CD4-positive, alpha-beta memory T cell (primary cell): Measurements from ENCODE around the gene SLC6A19. TPM values are rescaled to one million over a fixed set of nuclear protein-coding genes. Genes with fewer than 3 reads are reported as not detected.

Experiments used
- CTCF ChIA-PET: fragments of 350-600 bp; sonication (Branson Sonifier 250); formaldehyde crosslinking; loops from one replicate; lab custom pipeline; 2021; ENCODE audit warnings: inconsistent platforms; ENCODE audit not compliant: partially characterized antibody; lab: Charles Lee
- POLR2A ChIA-PET: fragments of 350-600 bp; sonication (Branson Sonifier 250); formaldehyde crosslinking; loops from one replicate; lab custom pipeline; 2021; ENCODE audit not compliant: partially characterized antibody; lab: Charles Lee
- DNase-seq, 5 donors: peaks; one replicate each; pipeline versions ENCODE4 v3.0.0 to v3.0.0-alpha.2; 2020 to 2022; ENCODE audit warnings: mixed read lengths in 1 of 5
- H3K27ac ChIP-seq: one replicate; pipeline ENCODE4 v1.7.0; 2013; ENCODE audit warnings: low read depth, low read length
- H3K27me3 ChIP-seq: 2 replicates; pipeline ENCODE4 v1.7.0; 2013; ENCODE audit warnings: mild to moderate bottlenecking, low read length, moderate library complexity; ENCODE audit not compliant: insufficient read depth
- H3K36me3 ChIP-seq: 2 replicates; pipeline ENCODE4 v1.7.0; 2013; ENCODE audit warnings: mild to moderate bottlenecking, low read length, moderate library complexity; ENCODE audit not compliant: insufficient read depth
- H3K4me1 ChIP-seq: 2 replicates; pipeline ENCODE4 v1.7.0; 2013; ENCODE audit warnings: mild to moderate bottlenecking, low read length, moderate library complexity; ENCODE audit not compliant: insufficient read depth
- H3K4me3 ChIP-seq, 2 donors: one replicate each; pipeline ENCODE4 v1.7.0; 2013; ENCODE audit warnings: low read length in 2 of 2, mild to moderate bottlenecking in 1 of 2
- H3K9me3 ChIP-seq, 2 donors: one replicate each; pipeline ENCODE4 v1.7.0; 2013; ENCODE audit warnings: low read length in 2 of 2, control low read depth in 1 of 2; ENCODE audit not compliant: control insufficient read depth in 1 of 2
- H3K27ac Mint-ChIP-seq, 7 donors: one replicate each; pipeline ENCODE4 v1.8.0; 2020 to 2021; ENCODE audit warnings: mixed read lengths in 7 of 7, mild to moderate bottlenecking in 6 of 7, inconsistent platforms in 3 of 7, moderate library complexity in 3 of 7
- H3K27me3 Mint-ChIP-seq, 2 donors: one replicate each; pipeline ENCODE4 v1.8.0; 2020 to 2021; ENCODE audit warnings: mixed read lengths in 2 of 2
- H3K36me3 Mint-ChIP-seq, 2 donors: one replicate each; pipeline ENCODE4 v1.8.0; 2020 to 2021; ENCODE audit warnings: mixed read lengths in 2 of 2, inconsistent platforms in 1 of 2, mild to moderate bottlenecking in 1 of 2
- H3K4me1 Mint-ChIP-seq, 4 donors: one replicate each; pipeline ENCODE4 v1.8.0; 2020 to 2021; ENCODE audit warnings: mixed read lengths in 4 of 4, mild to moderate bottlenecking in 1 of 4
- H3K4me3 Mint-ChIP-seq, 8 donors: one replicate each; pipeline ENCODE4 v1.8.0; 2020 to 2021; ENCODE audit warnings: mixed read lengths in 8 of 8, mild to moderate bottlenecking in 7 of 8, moderate library complexity in 6 of 8, inconsistent platforms in 3 of 8
- H3K9me3 Mint-ChIP-seq, 8 donors: one replicate each; pipeline ENCODE4 v1.8.0; 2020 to 2021; ENCODE audit warnings: mixed read lengths in 8 of 8, mild to moderate bottlenecking in 5 of 8, inconsistent platforms in 3 of 8, moderate library complexity in 1 of 8
- intact Hi-C: fragments of 100-400 bp; cut with micrococcal nuclease; formaldehyde crosslinking; loops from one replicate; pipeline ENCODE4 v1.15.1; 2023
- polyA plus RNA-seq, 2 donors: library from polyadenylated mRNA; unstranded; fragments of 300-500 nt; fragmentation: Illumina TruSeq; gene quantifications; one replicate each; pipeline ENCODE4 v1.2.3, GENCODE V29; 2021
- total RNA-seq, 2 experiments: library from RNA; stranded (reverse); gene quantifications; one replicate each; pipeline ENCODE4 v1.2.3, GENCODE V29; 2021

SLC6A19 gene
- total and polyA plus RNA-seq, 4 experiments from 2014 or later, result not detected

DNA sequence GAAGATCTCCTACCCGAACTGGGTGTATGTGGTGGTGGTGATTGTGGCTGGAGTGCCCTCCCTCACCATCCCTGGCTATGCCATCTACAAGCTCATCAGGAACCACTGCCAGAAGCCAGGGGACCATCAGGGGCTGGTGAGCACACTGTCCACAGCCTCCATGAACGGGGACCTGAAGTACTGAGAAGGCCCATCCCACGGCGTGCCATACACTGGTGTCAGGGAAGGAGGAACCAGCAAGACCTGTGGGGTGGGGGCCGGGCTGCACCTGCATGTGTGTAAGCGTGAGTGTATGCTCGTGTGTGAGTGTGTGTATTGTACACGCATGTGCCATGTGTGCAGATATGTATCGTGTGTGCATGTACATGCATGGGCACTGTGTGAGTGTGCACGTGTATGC is 20.3 kb downstream of the SLC6A19 start:
- H3K36me3 Mint-ChIP-seq, result no peaks in the 10 kb centered on the region

DNA sequence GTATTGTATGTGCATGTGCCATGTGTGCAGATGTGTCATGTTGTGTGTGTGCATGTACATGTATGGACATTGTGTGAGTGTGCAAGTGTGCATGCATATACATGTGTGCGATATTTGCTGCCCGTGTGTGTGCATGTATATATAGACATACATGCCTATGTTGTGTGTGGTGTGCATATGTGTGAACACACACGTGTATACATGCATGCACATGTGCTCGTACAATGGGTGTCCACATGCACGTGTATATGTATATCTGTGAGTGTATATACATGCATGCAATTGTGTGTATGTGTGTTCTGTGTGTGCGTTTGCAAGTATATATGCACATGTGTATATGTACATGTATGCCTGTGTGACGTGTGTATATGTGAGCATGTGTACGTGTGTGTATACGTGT is 20.8 kb downstream of the SLC6A19 start:
- intact Hi-C loops, result no loop called here
- Mint-ChIP-seq H3K9me3 (no peaks in the 10 kb centered on the region), H3K4me1 (no peaks in the 10 kb centered on the region), H3K27ac (no peak overlapping the region), H3K4me3 (no peak overlapping the region), H3K36me3 (no peaks in the 10 kb centered on the region), H3K27me3 (no peaks in the 10 kb centered on the region)
- no peak for DNase-seq
- Histone ChIP-seq H3K4me1 (no peaks in the 10 kb centered on the region), H3K27ac (no peak overlapping the region), H3K4me3 (no peak overlapping the region), H3K9me3 (no peaks in the 10 kb centered on the region), H3K36me3 (no peaks in the 10 kb centered on the region), H3K27me3 (no peaks in the 10 kb centered on the region)
- CTCF ChIA-PET, result no interaction called here
- POLR2A ChIA-PET, result no interaction called here

More for the DNA sequence above, 20.3 kb downstream of the SLC6A19 start:
- Histone ChIP-seq H3K27ac (no peak overlapping the region), H3K36me3 (no peaks in the 10 kb centered on the region), H3K9me3 (no peaks in the 10 kb centered on the region), H3K27me3 (no peaks in the 10 kb centered on the region), H3K4me3 (no peak overlapping the region), H3K4me1 (no peaks in the 10 kb centered on the region)
- H3K27ac Mint-ChIP-seq, result no peak overlapping the region
- H3K4me3 Mint-ChIP-seq, result no peak overlapping the region
- no peaks in the 10 kb centered on the region for H3K9me3 Mint-ChIP-seq
- CTCF ChIA-PET, result no interaction called here
- H3K27me3 Mint-ChIP-seq, result no peaks in the 10 kb centered on the region
- DNase-seq, result no peak
- no peaks in the 10 kb centered on the region for H3K4me1 Mint-ChIP-seq
- intact Hi-C loops, result no loop called here
- POLR2A ChIA-PET, result no interaction called here

DNA sequence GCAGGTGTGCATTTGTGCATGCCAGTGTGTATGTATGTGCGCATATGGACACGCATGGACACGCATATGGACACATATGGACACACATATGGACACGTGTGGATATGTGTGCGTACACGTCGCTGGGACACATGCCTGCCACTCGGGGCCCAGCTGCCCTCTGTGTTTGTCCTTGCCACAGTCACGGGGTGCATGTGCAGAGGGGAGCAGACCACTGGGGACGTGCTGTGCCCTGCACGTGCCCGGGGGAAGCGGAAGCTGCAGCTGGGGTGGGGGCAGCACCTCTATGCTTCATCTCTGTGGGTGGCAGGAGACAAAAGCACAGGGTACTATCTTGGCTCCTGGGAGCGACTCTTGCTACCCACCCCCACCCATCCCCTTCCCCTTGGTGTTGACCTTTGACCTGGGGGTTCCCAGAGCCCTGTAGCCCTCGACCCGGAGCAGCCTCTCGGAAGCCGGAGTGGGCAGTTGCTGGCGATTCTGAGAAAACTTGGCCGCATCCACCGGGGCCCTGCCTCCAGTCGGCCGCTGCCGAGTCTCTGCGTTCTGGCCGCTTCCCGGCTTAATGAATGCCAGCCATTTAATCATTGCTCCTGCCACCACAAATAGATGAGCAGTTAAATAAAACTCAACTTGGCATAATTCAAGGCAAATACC is 21.4 kb downstream of the SLC6A19 start:
- intact Hi-C loops, result no loop called here
- Mint-ChIP-seq H3K27me3 (no peaks in the 10 kb centered on the region), H3K9me3 (no peaks in the 10 kb centered on the region), H3K4me3 (no peak overlapping the region), H3K36me3 (no peaks in the 10 kb centered on the region), H3K27ac (no peak overlapping the region), H3K4me1 (peaks cover 0 to 2% (median 0%) of the 10 kb centered on the region in 4 donors)
- DNase-seq, result no peak
- POLR2A ChIA-PET, result no interaction called here
- Histone ChIP-seq H3K27ac (no peak overlapping the region), H3K9me3 (no peaks in the 10 kb centered on the region), H3K36me3 (no peaks in the 10 kb centered on the region), H3K4me3 (no peak overlapping the region), H3K4me1 (no peaks in the 10 kb centered on the region), H3K27me3 (no peaks in the 10 kb centered on the region)
- CTCF ChIA-PET, result no interaction called here

DNA sequence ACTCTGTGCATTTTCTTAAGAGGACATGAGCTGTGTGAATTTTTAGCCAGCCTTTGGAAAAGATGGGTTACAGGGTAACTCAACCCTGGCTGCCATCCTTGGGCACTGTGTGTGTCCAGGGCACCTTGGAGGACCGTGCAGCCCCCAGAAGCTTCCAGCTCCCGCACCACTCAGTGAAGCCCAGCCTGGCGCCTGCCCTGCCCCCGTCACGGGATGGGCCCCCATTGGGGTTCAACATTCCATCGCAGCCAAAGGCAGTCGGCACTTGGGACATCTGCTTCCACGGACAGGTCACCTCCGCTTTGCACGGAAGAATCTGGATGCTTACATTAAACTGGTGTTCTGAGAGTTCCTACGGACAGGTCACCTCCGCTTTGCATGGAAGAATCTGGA is 21.9 kb downstream of the SLC6A19 start:
- peaks cover 0 to 2% (median 0%) of the 10 kb centered on the region in 4 donors for H3K4me1 Mint-ChIP-seq
- POLR2A ChIA-PET, result no interaction called here

DNA sequence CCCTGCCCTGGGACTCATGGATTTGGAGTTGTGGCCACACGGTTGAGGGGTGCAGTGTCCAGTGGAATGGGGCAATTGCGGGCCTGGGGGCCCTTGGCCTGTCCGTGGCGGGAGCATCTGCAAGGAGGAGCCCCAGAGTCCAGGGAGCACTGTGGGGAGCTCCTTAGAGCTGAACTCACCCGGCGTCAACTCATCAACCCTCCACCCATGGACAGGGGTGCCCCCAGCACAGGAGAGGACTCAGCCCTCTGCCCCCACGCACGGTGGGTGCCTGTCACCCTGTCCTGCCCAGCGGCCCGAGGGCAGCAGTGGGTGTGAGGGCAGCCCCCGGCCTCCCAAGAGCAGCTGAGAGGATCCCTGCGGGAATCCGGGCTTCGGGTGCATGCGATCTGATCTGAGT is 23.2 kb downstream of the SLC6A19 start:
- Mint-ChIP-seq H3K9me3 (no peaks in the 10 kb centered on the region), H3K27ac (no peak overlapping the region), H3K4me3 (no peak overlapping the region), H3K27me3 (peaks cover 2 to 5% of the 10 kb centered on the region in 2 donors), H3K36me3 (no peaks in the 10 kb centered on the region), H3K4me1 (peaks cover 0 to 5% (median under 1%) of the 10 kb centered on the region in 4 donors)
- ChIA-PET POLR2A (no interaction called here), CTCF (no interaction called here)
- no peak overlapping the region for H3K4me3 ChIP-seq
- H3K36me3 ChIP-seq, result no peaks in the 10 kb centered on the region
- DNase-seq, result peak in 1 of 5 donors; percentile 10
- no peak overlapping the region for H3K27ac ChIP-seq
- H3K9me3 ChIP-seq, result no peaks in the 10 kb centered on the region
- no peaks in the 10 kb centered on the region for H3K27me3 ChIP-seq
- intact Hi-C loops, result no loop called here
- no peaks in the 10 kb centered on the region for H3K4me1 ChIP-seq

More for the DNA sequence above, 21.9 kb downstream of the SLC6A19 start:
- no peaks in the 10 kb centered on the region for H3K36me3 ChIP-seq
- CTCF ChIA-PET, result no interaction called here
- no peak overlapping the region for H3K4me3 ChIP-seq
- no peaks in the 10 kb centered on the region for H3K9me3 ChIP-seq
- no peaks in the 10 kb centered on the region for H3K4me1 ChIP-seq
- intact Hi-C loops, result no loop called here
- H3K27me3 ChIP-seq, result no peaks in the 10 kb centered on the region
- no peak for DNase-seq
- Mint-ChIP-seq H3K27me3 (no peaks in the 10 kb centered on the region), H3K9me3 (no peaks in the 10 kb centered on the region), H3K27ac (no peak overlapping the region), H3K4me3 (no peak overlapping the region), H3K36me3 (no peaks in the 10 kb centered on the region)
- H3K27ac ChIP-seq, result no peak overlapping the region

DNA sequence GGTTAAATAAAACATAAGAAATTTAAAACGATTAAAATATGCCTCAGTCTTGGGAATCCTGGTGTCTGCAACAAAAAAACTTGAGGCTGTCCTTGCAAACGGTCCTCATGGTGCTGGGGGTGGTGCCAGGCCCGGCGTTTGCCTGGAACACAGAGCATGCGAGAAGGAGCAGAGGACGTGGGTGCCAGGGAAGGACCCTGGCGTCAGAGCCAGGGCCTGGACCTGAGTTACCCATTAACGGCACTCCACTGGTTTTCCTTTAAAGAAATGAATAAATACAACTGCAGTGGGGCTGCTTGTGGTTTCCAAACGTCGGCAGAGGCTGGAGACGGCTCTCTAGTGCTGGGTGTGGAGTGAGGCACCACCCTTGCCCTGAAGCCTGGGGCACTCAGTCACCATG is 23.7 kb downstream of the SLC6A19 start, which contains the start of gene SLC6A18:
Gene SLC6A18, plus strand, starts transcription at position 301 of the 400 bp plus-strand sequence. Its CDS starts 97 bp downstream, at position 398.
- no peaks in the 10 kb centered on the region for H3K9me3 ChIP-seq
- H3K4me3 Mint-ChIP-seq, result no peak within 1 kb of the TSS
- peaks cover 2 to 5% of the 10 kb centered on the region in 2 donors for H3K27me3 Mint-ChIP-seq
- H3K4me3 ChIP-seq, result no peak within 1 kb of the TSS
- H3K36me3 ChIP-seq, result no peaks in the 10 kb centered on the region
- CTCF ChIA-PET, result no interaction called here
- no peaks in the 10 kb centered on the region for H3K9me3 Mint-ChIP-seq
- no peaks in the 10 kb centered on the region for H3K4me1 ChIP-seq
- H3K27ac ChIP-seq, result no peak within 1 kb of the TSS
- no peaks in the 10 kb centered on the region for H3K36me3 Mint-ChIP-seq
- intact Hi-C loops, result no loop called here
- H3K4me1 Mint-ChIP-seq, result peaks cover 0 to 5% (median under 1%) of the 10 kb centered on the region in 4 donors
- H3K27me3 ChIP-seq, result no peaks in the 10 kb centered on the region
- H3K27ac Mint-ChIP-seq, result no peak within 1 kb of the TSS
- POLR2A ChIA-PET, result no interaction called here
- DNase-seq, result no peak

DNA sequence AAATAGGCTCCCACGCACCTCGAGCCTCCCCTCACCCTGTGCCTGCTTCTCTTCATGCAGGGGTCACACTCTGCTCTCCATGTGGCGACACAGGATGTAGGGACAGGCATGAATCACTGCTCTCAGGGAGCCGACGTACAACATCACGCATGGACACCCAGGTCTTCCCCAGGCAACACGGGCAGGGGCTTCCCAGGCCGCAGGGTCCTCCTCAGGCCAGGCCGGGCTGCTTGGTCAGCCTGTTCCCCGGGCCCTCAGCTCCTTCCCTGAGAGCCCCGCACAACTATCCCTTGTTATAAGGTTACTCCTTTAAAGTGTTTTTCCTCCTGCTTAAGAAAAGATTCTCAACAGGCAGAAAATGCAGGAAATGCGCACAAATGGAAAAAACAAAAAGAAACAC is 24.8 kb downstream of the SLC6A19 start:
- Histone ChIP-seq H3K9me3 (no peaks in the 10 kb centered on the region), H3K27me3 (no peaks in the 10 kb centered on the region), H3K4me1 (no peaks in the 10 kb centered on the region), H3K4me3 (no peak overlapping the region), H3K27ac (no peak overlapping the region), H3K36me3 (no peaks in the 10 kb centered on the region)
- ChIA-PET CTCF (no interaction called here), POLR2A (no interaction called here)
- peaks cover 2 to 8% of the 10 kb centered on the region in 2 donors for H3K27me3 Mint-ChIP-seq
- peak in 1 of 5 donors; percentile 5 for DNase-seq
- H3K4me3 Mint-ChIP-seq, result no peak overlapping the region
- H3K36me3 Mint-ChIP-seq, result no peaks in the 10 kb centered on the region
- intact Hi-C loops, result no loop called here
- no peak overlapping the region for H3K27ac Mint-ChIP-seq
- H3K9me3 Mint-ChIP-seq, result no peaks in the 10 kb centered on the region
- peaks cover 0 to 5% (median under 1%) of the 10 kb centered on the region in 4 donors for H3K4me1 Mint-ChIP-seq
